ENCODE data around the gene IAH1. TPM values are rescaled to one million over a fixed set of nuclear protein-coding genes. Genes with fewer than 3 reads are reported as not detected.

The IAH1 gene
- total and polyA plus RNA-seq, 4 donors, result 19.2 to 62.1 (median 27.0) TPM

GRCh38 chr2:9518163-9518562 lies 43.8 kb downstream of the IAH1 start:
- Histone ChIP-seq H3K27me3 (ENCODE audit: control insufficient read depth in 4 of 4, insufficient read depth in 4 of 4, low read length in 3 of 4) (no peaks in the 10 kb centered on the region), H3K9me3 (ENCODE audit: control insufficient read depth in 4 of 4, low read length in 3 of 4) (no peaks in the 10 kb centered on the region), H3K4me1 (ENCODE audit: control insufficient read depth in 4 of 4, insufficient read depth in 4 of 4, low read length in 3 of 4) (no peaks in the 10 kb centered on the region), H3K9ac (ENCODE audit: low read depth in 1 of 2, low read length in 2 of 2) (no peak overlapping the region), H3K27ac (ENCODE audit: low read depth in 1 of 2, low read length in 2 of 2) (no peak overlapping the region), H3K36me3 (ENCODE audit: control insufficient read depth in 4 of 4, insufficient read depth in 3 of 4, low read depth in 1 of 4, low read length in 3 of 4) (peaks cover 2 to 39% (median 21%) of the 10 kb centered on the region in 4 donors), H3K4me3 (ENCODE audit: low read depth in 1 of 3, low read length in 3 of 3) (no peak overlapping the region)
- TF ChIP-seq REST (IDR thresholded peaks at IDR 0.05), result no peak
- no peak for TF ChIP-seq NR2F2 (IDR thresholded peaks at IDR 0.05)
- no peak for TF ChIP-seq FOXA2 (IDR thresholded peaks at IDR 0.05)
- no peak for TF ChIP-seq CTCF (IDR thresholded peaks at IDR 0.05; ENCODE audit: low read depth, low read length, missing input control)
- no peak for TF ChIP-seq JUND (IDR thresholded peaks at IDR 0.05)
- TF ChIP-seq ZBTB33 (IDR thresholded peaks at IDR 0.05), result no peak
- TF ChIP-seq ATF3 (IDR thresholded peaks at IDR 0.05), result no peak
- no peak for TF ChIP-seq RXRA (IDR thresholded peaks at IDR 0.05)
- TF ChIP-seq HNF4G (IDR thresholded peaks at IDR 0.05), result no peak
- TF ChIP-seq YY1 (IDR thresholded peaks at IDR 0.05), result no peak
- TF ChIP-seq EGR1 (IDR thresholded peaks at IDR 0.05; ENCODE audit: low read depth in 2 of 2), result no peak
- 97% methylated on average over 3 of the region's 3 CpGs for WGBS
- no peak for DNase-seq (ENCODE audit: low spot score)

GRCh38 chr2:9518780-9519179 lies 44.4 kb downstream of the IAH1 start:
- 98% methylated on average over 7 of the region's 7 CpGs for WGBS
- Histone ChIP-seq H3K9ac (ENCODE audit: low read depth in 1 of 2, low read length in 2 of 2) (no peak overlapping the region), H3K36me3 (ENCODE audit: control insufficient read depth in 4 of 4, insufficient read depth in 3 of 4, low read depth in 1 of 4, low read length in 3 of 4) (peaks cover 2 to 38% (median 17%) of the 10 kb centered on the region in 4 donors), H3K9me3 (ENCODE audit: control insufficient read depth in 4 of 4, low read length in 3 of 4) (no peaks in the 10 kb centered on the region), H3K27ac (ENCODE audit: low read depth in 1 of 2, low read length in 2 of 2) (no peak overlapping the region), H3K27me3 (ENCODE audit: control insufficient read depth in 4 of 4, insufficient read depth in 4 of 4, low read length in 3 of 4) (no peaks in the 10 kb centered on the region), H3K4me3 (ENCODE audit: low read depth in 1 of 3, low read length in 3 of 3) (no peak overlapping the region), H3K4me1 (ENCODE audit: control insufficient read depth in 4 of 4, insufficient read depth in 4 of 4, low read length in 3 of 4) (no peaks in the 10 kb centered on the region)
- DNase-seq (ENCODE audit: low spot score), result no peak
- no peak for TF ChIP-seq RXRA (IDR thresholded peaks at IDR 0.05)
- TF ChIP-seq JUND (IDR thresholded peaks at IDR 0.05), result no peak

Measured in liver (tissue), 9 donors.